Measurements from ENCODE around the gene GPATCH3.
"Not testable (repeated sequence)": the region's sequence is repeated elsewhere in the genome, so short reads cannot be mapped to it uniquely, and the experiment has no call there.

Gene GPATCH3

DNA sequence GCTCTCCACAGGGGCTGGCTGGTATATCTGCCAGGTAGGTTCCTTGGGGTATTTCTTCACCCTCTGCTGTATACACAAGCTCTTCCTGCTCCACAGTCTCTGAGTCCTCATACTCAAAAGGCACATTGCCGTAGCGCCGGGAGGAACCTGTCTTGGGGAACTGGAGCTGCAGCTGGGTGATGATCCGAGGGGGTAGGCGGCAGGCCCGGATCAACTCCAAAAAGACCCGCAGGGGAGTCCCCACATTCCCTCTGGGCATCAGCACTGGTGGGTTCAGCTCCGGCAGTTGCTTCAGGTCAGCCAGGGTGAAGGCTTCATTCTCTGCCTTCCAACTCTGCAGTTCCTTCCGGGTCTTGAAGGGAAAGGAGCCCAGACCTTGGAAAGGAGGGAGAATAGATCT is 2.9 kb downstream of the GPATCH3 start:
- Mint-ChIP-seq H3K36me3 (ENCODE audit: low read depth) (peaks cover 75% of the 10 kb centered on the region), H3K27ac (no peak overlapping the region)

DNA sequence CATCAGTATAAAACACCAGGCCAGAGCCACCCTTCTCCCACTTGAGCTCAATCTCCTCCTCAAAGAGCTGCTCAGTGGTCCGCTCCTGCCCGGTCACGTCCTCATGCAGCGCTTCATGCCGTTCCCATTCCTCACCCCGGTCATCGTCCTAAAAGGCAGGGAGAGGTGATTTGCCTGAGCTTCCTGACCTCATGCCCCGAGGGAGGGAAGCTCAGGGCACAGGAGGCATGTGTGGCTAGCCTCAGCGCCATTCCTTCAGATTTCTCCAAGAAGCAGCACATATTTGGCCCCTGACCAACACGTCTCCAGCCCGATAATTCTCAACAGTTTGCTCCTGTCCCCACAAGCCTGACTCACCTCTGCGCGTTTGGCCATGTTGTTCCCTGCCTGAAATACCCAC is 6.0 kb downstream of the GPATCH3 start:
- H3K9me3 Mint-ChIP-seq, result no peaks in the 10 kb centered on the region
- H3K27ac Mint-ChIP-seq, result peak overlapping the region; percentile 7
- no peak overlapping the region for H3K4me3 Mint-ChIP-seq
- H3K36me3 Mint-ChIP-seq (ENCODE audit: low read depth), result peaks cover 89% of the 10 kb centered on the region
- DNase-seq, result no peak
- H3K27me3 Mint-ChIP-seq, result no peaks in the 10 kb centered on the region
- H3K4me1 Mint-ChIP-seq (ENCODE audit: low read depth), result peaks cover 29% of the 10 kb centered on the region

More for the DNA sequence above, 2.9 kb downstream of the GPATCH3 start:
- no peaks in the 10 kb centered on the region for H3K9me3 Mint-ChIP-seq
- no peak overlapping the region for H3K4me3 Mint-ChIP-seq
- no peaks in the 10 kb centered on the region for H3K27me3 Mint-ChIP-seq
- DNase-seq, result no peak
- peaks cover 35% of the 10 kb centered on the region for H3K4me1 Mint-ChIP-seq (ENCODE audit: low read depth)

- Mint-ChIP-seq H3K4me1 (ENCODE audit: low read depth) (peaks cover 32% of the 10 kb centered on the region), H3K27ac (peak overlapping the region; percentile 94), H3K9me3 (no peaks in the 10 kb centered on the region), H3K27me3 (no peaks in the 10 kb centered on the region), H3K36me3 (ENCODE audit: low read depth) (peaks cover 94% of the 10 kb centered on the region), H3K4me3 (peak overlapping the region; percentile 93)
- no peak for DNase-seq
These were observed 9.8 kb downstream of the GPATCH3 start for GRCh38 chr1:26890467-26890796.

- Mint-ChIP-seq H3K27ac (peak within 1 kb of the TSS; percentile 94), H3K4me3 (peak within 1 kb of the TSS; percentile 93), H3K36me3 (ENCODE audit: low read depth) (peaks cover 94% of the 10 kb centered on the region), H3K9me3 (no peaks in the 10 kb centered on the region), H3K4me1 (ENCODE audit: low read depth) (peaks cover 36% of the 10 kb centered on the region), H3K27me3 (no peaks in the 10 kb centered on the region)
- peak; percentile 86 for DNase-seq
These were observed 10.5 kb downstream of the GPATCH3 start, which contains the start of gene GPN2 for GRCh38 chr1:26889551-26890466. Gene GPN2 (minus strand): TSS chr1:26890283. CDS start chr1:26890096, 187 bp downstream.

DNA sequence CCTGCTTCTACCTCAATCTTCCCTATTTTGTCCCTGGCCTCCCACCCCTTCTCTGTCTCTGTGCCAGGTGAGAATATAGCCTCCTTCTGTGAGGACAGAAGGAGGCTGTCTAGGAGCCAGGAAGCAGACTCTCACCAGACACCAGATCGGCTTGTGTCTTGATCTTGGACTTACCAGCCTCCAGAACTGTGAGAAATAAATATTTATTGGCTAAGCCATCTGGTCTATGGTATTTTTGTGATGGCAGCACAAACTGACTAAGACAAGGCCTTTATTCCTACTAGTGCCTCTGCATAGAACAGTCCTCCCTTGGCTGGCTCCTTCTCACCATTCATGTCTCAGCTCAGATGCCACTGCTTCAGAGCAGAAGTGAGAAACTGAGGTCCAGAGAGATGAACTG is 12.0 kb downstream of the GPATCH3 start:
- H3K9me3 Mint-ChIP-seq, result no peaks in the 10 kb centered on the region
- H3K36me3 Mint-ChIP-seq (ENCODE audit: low read depth), result peaks cover 94% of the 10 kb centered on the region
- no peaks in the 10 kb centered on the region for H3K27me3 Mint-ChIP-seq
- H3K4me1 Mint-ChIP-seq (ENCODE audit: low read depth), result peaks cover 36% of the 10 kb centered on the region
- peak overlapping the region; percentile 94 for H3K27ac Mint-ChIP-seq
- no peak for DNase-seq
- peak overlapping the region; percentile 93 for H3K4me3 Mint-ChIP-seq

- Mint-ChIP-seq H3K4me1 (ENCODE audit: low read depth) (peaks cover 36% of the 10 kb centered on the region), H3K36me3 (ENCODE audit: low read depth) (peaks cover 94% of the 10 kb centered on the region), H3K4me3 (peak overlapping the region; percentile 23), H3K27me3 (no peaks in the 10 kb centered on the region), H3K9me3 (no peaks in the 10 kb centered on the region), H3K27ac (peak overlapping the region; percentile 72)
- no peak for DNase-seq
These were observed 13.1 kb downstream of the GPATCH3 start for GRCh38 chr1:26887125-26887524.

- peak overlapping the region; percentile 42 for H3K27ac Mint-ChIP-seq
- DNase-seq, result no peak
- H3K27me3 Mint-ChIP-seq, result no peaks in the 10 kb centered on the region
- H3K4me3 Mint-ChIP-seq, result no peak overlapping the region
- no peaks in the 10 kb centered on the region for H3K9me3 Mint-ChIP-seq
- H3K4me1 Mint-ChIP-seq (ENCODE audit: low read depth), result peaks cover 10% of the 10 kb centered on the region
- H3K36me3 Mint-ChIP-seq (ENCODE audit: low read depth), result peaks cover 91% of the 10 kb centered on the region
These were observed 17.4 kb downstream of the GPATCH3 start for GRCh38 chr1:26882696-26883463.

GRCh38 chr1:26881611-26882010 is 18.7 kb downstream of the GPATCH3 start:
- H3K4me1 Mint-ChIP-seq (ENCODE audit: low read depth); H3K9me3 Mint-ChIP-seq; H3K4me3 Mint-ChIP-seq; H3K27me3 Mint-ChIP-seq; DNase-seq; H3K27ac Mint-ChIP-seq: not testable (repeated sequence)
- H3K36me3 Mint-ChIP-seq (ENCODE audit: low read depth), result peaks cover 92% of the 10 kb centered on the region

DNA sequence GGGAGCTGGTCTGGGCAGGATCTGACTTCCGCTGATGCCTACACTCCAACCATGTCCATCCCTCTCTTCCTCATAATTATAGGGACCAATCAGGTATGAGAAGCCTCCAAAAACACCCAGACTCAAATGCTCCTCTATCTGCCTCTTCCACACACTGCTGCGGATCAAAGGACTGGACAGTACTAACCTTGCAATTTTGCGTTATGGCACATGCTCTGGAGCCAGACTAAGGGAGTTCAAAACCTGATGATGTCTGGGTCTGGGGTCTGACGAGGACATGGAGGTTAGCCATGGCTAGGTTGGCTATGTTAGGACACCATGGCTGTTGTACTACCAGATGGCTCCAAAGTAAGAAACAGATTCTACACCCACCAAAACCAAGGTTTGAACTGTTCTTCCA is 20.5 kb downstream of the GPATCH3 start:
- no peak for DNase-seq
- H3K27ac Mint-ChIP-seq, result peak overlapping the region; percentile 26
- peaks cover 86% of the 10 kb centered on the region for H3K36me3 Mint-ChIP-seq (ENCODE audit: low read depth)
- H3K4me3 Mint-ChIP-seq, result no peak overlapping the region
- peaks cover 4% of the 10 kb centered on the region for H3K4me1 Mint-ChIP-seq (ENCODE audit: low read depth)
- no peaks in the 10 kb centered on the region for H3K9me3 Mint-ChIP-seq
- no peaks in the 10 kb centered on the region for H3K27me3 Mint-ChIP-seq

DNA sequence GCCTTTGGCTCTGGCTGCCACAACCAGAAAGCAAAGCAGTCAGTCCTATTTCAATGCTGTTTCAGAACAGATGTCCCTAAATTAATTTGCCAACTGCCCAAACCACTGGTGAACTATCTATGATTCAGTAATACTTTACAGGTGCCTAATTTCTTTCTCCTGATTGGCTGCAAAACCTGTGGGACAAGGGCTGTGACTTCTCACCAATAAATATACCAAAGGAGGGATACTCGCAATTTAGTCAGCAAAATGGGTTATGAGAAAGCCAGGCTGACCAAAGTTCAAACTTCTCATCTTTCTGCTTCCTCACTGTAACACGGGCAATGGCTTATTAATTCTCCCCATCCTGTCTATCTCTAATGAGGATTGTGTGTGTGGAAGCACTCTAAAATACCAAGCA is 22.9 kb downstream of the GPATCH3 start:
- Mint-ChIP-seq H3K4me1 (ENCODE audit: low read depth) (peaks cover 4% of the 10 kb centered on the region), H3K36me3 (ENCODE audit: low read depth) (peaks cover 66% of the 10 kb centered on the region), H3K27me3 (no peaks in the 10 kb centered on the region), H3K4me3 (no peak overlapping the region), H3K27ac (no peak overlapping the region), H3K9me3 (no peaks in the 10 kb centered on the region)
- no peak for DNase-seq

DNA sequence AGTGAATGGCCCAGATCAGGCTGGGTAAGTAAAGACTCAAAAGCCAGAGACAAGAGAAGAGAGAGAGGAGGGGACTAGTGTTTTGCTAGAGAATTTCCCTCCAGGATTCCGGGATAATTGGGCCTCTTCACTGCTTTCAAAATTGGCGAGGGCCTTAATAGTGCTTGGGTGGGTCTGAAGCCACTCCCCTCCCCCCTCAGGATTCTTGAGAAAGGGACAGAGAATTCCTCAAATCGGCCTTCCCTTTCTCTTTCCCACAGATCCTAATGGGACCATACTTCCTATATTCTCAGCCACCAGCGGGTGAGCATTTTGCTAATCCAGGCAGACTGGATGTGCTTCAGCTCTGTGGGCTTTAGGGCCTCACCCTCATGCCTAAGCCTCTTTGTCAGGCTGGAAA is 25.4 kb downstream of the GPATCH3 start:
- Mint-ChIP-seq H3K27me3 (no peaks in the 10 kb centered on the region), H3K9me3 (no peaks in the 10 kb centered on the region), H3K4me3 (no peak overlapping the region), H3K27ac (no peak overlapping the region), H3K4me1 (ENCODE audit: low read depth) (peaks cover 4% of the 10 kb centered on the region), H3K36me3 (ENCODE audit: low read depth) (peaks cover 45% of the 10 kb centered on the region)
- no peak for DNase-seq

- not testable (repeated sequence) for H3K4me1 Mint-ChIP-seq (ENCODE audit: low read depth); H3K27ac Mint-ChIP-seq; H3K4me3 Mint-ChIP-seq; DNase-seq; H3K9me3 Mint-ChIP-seq; H3K27me3 Mint-ChIP-seq
- H3K36me3 Mint-ChIP-seq (ENCODE audit: low read depth), result peaks cover 30% of the 10 kb centered on the region
These were observed 27.2 kb downstream of the GPATCH3 start for GRCh38 chr1:26873097-26873496.

GRCh38 chr1:26864610-26865480 is 35.4 kb downstream of the GPATCH3 start:
- Mint-ChIP-seq H3K36me3 (ENCODE audit: low read depth) (peaks cover 7% of the 10 kb centered on the region), H3K27me3 (no peaks in the 10 kb centered on the region), H3K9me3 (no peaks in the 10 kb centered on the region), H3K4me1 (ENCODE audit: low read depth) (peaks cover 30% of the 10 kb centered on the region), H3K27ac (peak overlapping the region; percentile 96), H3K4me3 (peak overlapping the region; percentile 90)
- peak; percentile 96 for DNase-seq

- Mint-ChIP-seq H3K4me3 (peak overlapping the region; percentile 90), H3K27me3 (no peaks in the 10 kb centered on the region), H3K27ac (peak overlapping the region; percentile 92), H3K9me3 (no peaks in the 10 kb centered on the region), H3K4me1 (ENCODE audit: low read depth) (peaks cover 30% of the 10 kb centered on the region), H3K36me3 (ENCODE audit: low read depth) (peaks cover 7% of the 10 kb centered on the region)
- DNase-seq, result no peak
These were observed 36.6 kb downstream of the GPATCH3 start for GRCh38 chr1:26863685-26864077.

Measured in activated T-cell treated with anti-CD3 and anti-CD28 coated beads, Interleukin-2, amount 50 U/mL, for 24 hours (primary cell).